Measurements from ENCODE around the gene NTNG2.

Gene NTNG2

GRCh38 chr9:132204883-132205282, 43.0 kb downstream of the NTNG2 start:
- Histone ChIP-seq H3K4me1 (ENCODE audit: control insufficient read depth in 1 of 2, insufficient read depth in 1 of 2, low read depth in 1 of 2, low read length in 1 of 2) (peaks cover 0 to 5% of the 10 kb centered on the region in 2 experiments), H3K27me3 (no peaks in the 10 kb centered on the region), H3K9me3 (no peaks in the 10 kb centered on the region), H3K4me3 (ENCODE audit: low read depth in 1 of 2, low read length in 1 of 2) (no peak overlapping the region), H3K27ac (no peak overlapping the region), H3K36me3 (peaks cover 46% of the 10 kb centered on the region)
- TF ChIP-seq, protein P1, sequence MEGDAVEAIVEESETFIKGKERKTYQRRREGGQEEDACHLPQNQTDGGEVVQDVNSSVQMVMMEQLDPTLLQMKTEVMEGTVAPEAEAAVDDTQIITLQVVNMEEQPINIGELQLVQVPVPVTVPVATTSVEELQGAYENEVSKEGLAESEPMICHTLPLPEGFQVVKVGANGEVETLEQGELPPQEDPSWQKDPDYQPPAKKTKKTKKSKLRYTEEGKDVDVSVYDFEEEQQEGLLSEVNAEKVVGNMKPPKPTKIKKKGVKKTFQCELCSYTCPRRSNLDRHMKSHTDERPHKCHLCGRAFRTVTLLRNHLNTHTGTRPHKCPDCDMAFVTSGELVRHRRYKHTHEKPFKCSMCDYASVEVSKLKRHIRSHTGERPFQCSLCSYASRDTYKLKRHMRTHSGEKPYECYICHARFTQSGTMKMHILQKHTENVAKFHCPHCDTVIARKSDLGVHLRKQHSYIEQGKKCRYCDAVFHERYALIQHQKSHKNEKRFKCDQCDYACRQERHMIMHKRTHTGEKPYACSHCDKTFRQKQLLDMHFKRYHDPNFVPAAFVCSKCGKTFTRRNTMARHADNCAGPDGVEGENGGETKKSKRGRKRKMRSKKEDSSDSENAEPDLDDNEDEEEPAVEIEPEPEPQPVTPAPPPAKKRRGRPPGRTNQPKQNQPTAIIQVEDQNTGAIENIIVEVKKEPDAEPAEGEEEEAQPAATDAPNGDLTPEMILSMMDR (IDR thresholded peaks at IDR 0.05): no peak

DNA sequence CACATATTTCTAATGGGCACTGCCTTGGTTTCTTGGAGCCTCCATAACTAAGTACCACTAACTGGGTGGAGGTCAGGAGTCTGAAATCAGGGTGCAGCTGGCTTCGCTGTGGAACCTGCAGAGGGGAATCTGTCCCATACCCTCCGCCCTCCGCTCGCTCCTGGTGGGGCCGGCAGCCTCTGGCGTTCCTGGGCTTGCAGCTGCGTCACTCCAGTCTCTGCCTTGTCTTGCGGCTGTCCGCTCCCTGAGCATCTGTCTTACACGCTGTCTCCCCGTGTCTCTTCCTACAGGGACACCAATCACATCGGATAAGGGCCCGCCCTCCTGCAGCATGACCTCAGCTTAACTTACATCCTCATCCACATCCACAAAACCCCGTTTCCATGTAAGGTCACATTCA, 45.4 kb downstream of the NTNG2 start:
- Histone ChIP-seq H3K27me3 (no peaks in the 10 kb centered on the region), H3K4me3 (ENCODE audit: low read depth in 1 of 2, low read length in 1 of 2) (no peak overlapping the region), H3K27ac (no peak overlapping the region), H3K36me3 (peaks cover 35% of the 10 kb centered on the region), H3K4me1 (ENCODE audit: control insufficient read depth in 1 of 2, insufficient read depth in 1 of 2, low read depth in 1 of 2, low read length in 1 of 2) (peaks cover 0 to 5% of the 10 kb centered on the region in 2 experiments), H3K9me3 (no peaks in the 10 kb centered on the region)
- TF ChIP-seq, protein P1 (IDR thresholded peaks at IDR 0.05): no peak

GRCh38 chr9:132207839-132208615, 46.2 kb downstream of the NTNG2 start:
- Histone ChIP-seq H3K9me3 (no peaks in the 10 kb centered on the region), H3K27ac (no peak overlapping the region), H3K4me3 (ENCODE audit: low read depth in 1 of 2, low read length in 1 of 2) (no peak overlapping the region), H3K27me3 (no peaks in the 10 kb centered on the region), H3K36me3 (peaks cover 34% of the 10 kb centered on the region), H3K4me1 (ENCODE audit: control insufficient read depth in 1 of 2, insufficient read depth in 1 of 2, low read depth in 1 of 2, low read length in 1 of 2) (peaks cover 0 to 5% of the 10 kb centered on the region in 2 experiments)
- TF ChIP-seq, protein P1 (IDR thresholded peaks at IDR 0.05): no peak

DNA sequence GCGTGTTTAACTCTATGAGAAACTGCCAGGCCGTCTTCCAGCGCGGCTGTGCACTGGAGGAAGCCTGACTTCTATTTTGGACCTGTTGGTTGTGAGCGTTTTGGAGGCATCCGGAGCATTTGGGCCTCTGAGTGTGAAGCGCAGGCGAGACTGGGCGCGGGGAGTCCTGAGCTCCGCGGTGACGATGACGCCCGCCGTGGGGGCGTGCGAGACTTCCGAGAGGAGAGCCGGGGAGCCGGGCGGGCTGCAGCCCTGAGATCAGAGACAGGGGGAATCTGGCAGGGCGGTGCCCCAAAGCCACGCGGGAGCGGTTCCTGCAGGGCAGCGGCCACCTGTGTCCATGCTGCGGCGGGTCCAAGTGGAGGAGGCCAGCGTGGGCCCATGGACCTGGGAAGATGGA, 47.4 kb downstream of the NTNG2 start:
- no peaks in the 10 kb centered on the region for H3K9me3 ChIP-seq
- H3K4me3 ChIP-seq (ENCODE audit: low read depth in 1 of 2, low read length in 1 of 2): no peak overlapping the region
- H3K27ac ChIP-seq: no peak overlapping the region
- TF ChIP-seq, protein P1 (IDR thresholded peaks at IDR 0.05): no peak
- no peaks in the 10 kb centered on the region for H3K27me3 ChIP-seq
- peaks cover 0 to 11% of the 10 kb centered on the region in 2 experiments for H3K4me1 ChIP-seq (ENCODE audit: control insufficient read depth in 1 of 2, insufficient read depth in 1 of 2, low read depth in 1 of 2, low read length in 1 of 2)
- peaks cover 44% of the 10 kb centered on the region for H3K36me3 ChIP-seq

GRCh38 chr9:132210472-132211145, 48.8 kb downstream of the NTNG2 start:
- TF ChIP-seq, protein P1 (IDR thresholded peaks at IDR 0.05): no peak
- H3K4me1 ChIP-seq (ENCODE audit: control insufficient read depth in 1 of 2, insufficient read depth in 1 of 2, low read depth in 1 of 2, low read length in 1 of 2): peaks cover 3 to 18% of the 10 kb centered on the region in 2 experiments
- no peak overlapping the region for H3K27ac ChIP-seq
- H3K36me3 ChIP-seq: peaks cover 45% of the 10 kb centered on the region
- H3K4me3 ChIP-seq (ENCODE audit: low read depth in 1 of 2, low read length in 1 of 2): no peak overlapping the region
- no peaks in the 10 kb centered on the region for H3K9me3 ChIP-seq
- no peaks in the 10 kb centered on the region for H3K27me3 ChIP-seq
